ENCODE measurements around the gene PPT1. TPM values are rescaled to one million over a fixed set of nuclear protein-coding genes. Genes with fewer than 3 reads are reported as not detected.

Gene PPT1
- total and polyA plus RNA-seq, 2 donors (not counting 3 experiments of a cell fraction or from before 2014, with no cell fraction given): 58.0 to 131 TPM

DNA sequence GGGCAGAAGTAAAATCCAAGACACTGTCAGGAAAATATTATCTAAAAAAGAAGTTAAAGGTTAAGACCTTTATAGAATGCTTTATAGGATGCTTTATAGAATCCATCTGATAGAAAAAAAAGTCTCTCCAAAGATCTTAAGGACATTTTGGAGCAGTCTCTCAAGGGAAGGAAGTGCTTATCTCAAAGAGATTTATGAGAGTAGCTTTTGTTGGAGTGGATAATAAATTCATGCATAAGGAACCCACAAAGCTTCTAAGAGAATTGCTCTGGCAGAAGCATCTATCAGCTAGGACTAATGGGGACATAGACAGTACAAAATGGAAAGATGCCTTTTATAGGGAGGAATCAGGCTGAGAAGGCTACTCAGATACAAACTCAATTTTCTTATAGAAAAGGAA is 69.4 kb downstream of the PPT1 start:
- CTCF ChIA-PET: interaction anchor here (1.2 to 1.7 kb wide), 2 partner anchors 108 to 212 kb away, joined by 3 to 13 read pairs; no protein-coding TSS in a partner anchor
- FAIRE-seq (no peak), DNase-seq (ENCODE audit: low read depth, low spot score) (no peak)
- TF ChIP-seq FOS (IDR thresholded peaks at IDR 0.05; ENCODE audit: borderline replicate concordance, insufficient read depth, low read length) (no peak), POLR2AphosphoS5 (IDR thresholded peaks at IDR 0.05; ENCODE audit: insufficient read depth, low read depth, low read length) (no peak), MYC (IDR thresholded peaks at IDR 0.05; ENCODE audit: low read depth, low read length) (no peak), POLR2A (IDR thresholded peaks at IDR 0.05; ENCODE audit: low read depth, low read length) (no peak), EZH2 (IDR thresholded peaks at IDR 0.05; ENCODE audit: borderline replicate concordance, low read depth, low read length, severe bottlenecking) (no peak)
- TF ChIP-seq, protein P1, sequence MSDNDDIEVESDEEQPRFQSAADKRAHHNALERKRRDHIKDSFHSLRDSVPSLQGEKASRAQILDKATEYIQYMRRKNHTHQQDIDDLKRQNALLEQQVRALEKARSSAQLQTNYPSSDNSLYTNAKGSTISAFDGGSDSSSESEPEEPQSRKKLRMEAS (IDR thresholded peaks at IDR 0.05; ENCODE audit: insufficient read depth, insufficient read length): no peak
- TF ChIP-seq, protein P2, sequence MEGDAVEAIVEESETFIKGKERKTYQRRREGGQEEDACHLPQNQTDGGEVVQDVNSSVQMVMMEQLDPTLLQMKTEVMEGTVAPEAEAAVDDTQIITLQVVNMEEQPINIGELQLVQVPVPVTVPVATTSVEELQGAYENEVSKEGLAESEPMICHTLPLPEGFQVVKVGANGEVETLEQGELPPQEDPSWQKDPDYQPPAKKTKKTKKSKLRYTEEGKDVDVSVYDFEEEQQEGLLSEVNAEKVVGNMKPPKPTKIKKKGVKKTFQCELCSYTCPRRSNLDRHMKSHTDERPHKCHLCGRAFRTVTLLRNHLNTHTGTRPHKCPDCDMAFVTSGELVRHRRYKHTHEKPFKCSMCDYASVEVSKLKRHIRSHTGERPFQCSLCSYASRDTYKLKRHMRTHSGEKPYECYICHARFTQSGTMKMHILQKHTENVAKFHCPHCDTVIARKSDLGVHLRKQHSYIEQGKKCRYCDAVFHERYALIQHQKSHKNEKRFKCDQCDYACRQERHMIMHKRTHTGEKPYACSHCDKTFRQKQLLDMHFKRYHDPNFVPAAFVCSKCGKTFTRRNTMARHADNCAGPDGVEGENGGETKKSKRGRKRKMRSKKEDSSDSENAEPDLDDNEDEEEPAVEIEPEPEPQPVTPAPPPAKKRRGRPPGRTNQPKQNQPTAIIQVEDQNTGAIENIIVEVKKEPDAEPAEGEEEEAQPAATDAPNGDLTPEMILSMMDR (IDR thresholded peaks at IDR 0.05; ENCODE audit: extremely low read depth in 1 of 2, insufficient read depth in 1 of 2, low read depth in 1 of 2, low read length in 2 of 2): no peak
- Histone ChIP-seq H3K4me2 (ENCODE audit: insufficient read depth, low read length) (no peak overlapping the region), H3K9me1 (replicated peaks; ENCODE audit: control insufficient read depth, extremely low read depth, insufficient read depth, low read length) (no peaks in the 10 kb centered on the region), H3K4me1 (ENCODE audit: control insufficient read depth, extremely low read depth, insufficient read depth, low read length) (peaks cover 3% of the 10 kb centered on the region), H3K27me3 (ENCODE audit: control insufficient read depth in 2 of 2, insufficient read depth in 2 of 2, low read length in 2 of 2) (no peaks in the 10 kb centered on the region), H3K27ac (ENCODE audit: insufficient read depth, low read depth, low read length) (no peak overlapping the region), H3K36me3 (ENCODE audit: control insufficient read depth in 2 of 2, extremely low read depth in 1 of 2, insufficient read depth in 2 of 2, low read length in 2 of 2) (no peaks in the 10 kb centered on the region), H4K20me1 (replicated peaks; ENCODE audit: control insufficient read depth, extremely low read depth, insufficient read depth, low read length) (no peaks in the 10 kb centered on the region), H2AFZ (ENCODE audit: low read depth, low read length) (no peak overlapping the region), H3K9me3 (replicated peaks; ENCODE audit: control insufficient read depth, insufficient read depth, low read length) (no peaks in the 10 kb centered on the region), H3K79me2 (ENCODE audit: control insufficient read depth, insufficient read depth, low read length) (no peaks in the 10 kb centered on the region), H3K4me3 (replicated peaks in 1 of 3; ENCODE audit: insufficient read depth in 1 of 3, low read depth in 1 of 3, low read length in 3 of 3) (no peak overlapping the region), H3K9ac (replicated peaks; ENCODE audit: extremely low read depth, insufficient read depth, low read length) (no peak overlapping the region)
- BruUV-seq (replicated peaks): no TSS peak
- intact Hi-C loops (cut with micrococcal nuclease): no loop called here
- dilution Hi-C loops (cut with MboI; ENCODE audit: extremely low pct_ligation_motif_present, low sequenced_read_pairs): no loop called here
- POLR2A ChIA-PET: no interaction called here

Measured in endothelial cell of umbilical vein (primary cell).